Stomach (tissue), 4 donors: ENCODE data around the gene STARD10.

ENCODE experiments used
- POLR2A ChIP-seq, 4 donors: fragments of 450-650 bp; IDR thresholded peaks; one replicate each; pipeline ENCODE4 v1.6.1; 2016; ENCODE audit warnings: antibody characterized with exemption in 4 of 4, control low read depth in 2 of 4, mild to moderate bottlenecking in 1 of 4, moderate library complexity in 1 of 4
- POLR2AphosphoS5 ChIP-seq, 3 donors: sonication (generic); formaldehyde crosslinking; IDR thresholded peaks; one replicate each; pipeline ENCODE4 v1.6.1; 2016; ENCODE audit warnings: antibody characterized with exemption in 3 of 3

- TF ChIP-seq POLR2A (IDR thresholded peaks at IDR 0.05) (no peak), POLR2AphosphoS5 (IDR thresholded peaks at IDR 0.05) (no peak)
Measured at GRCh38 chr11:72730737-72731136, 63.1 kb downstream of the STARD10 start.
